Cardiac septum (tissue), 1 donor: ENCODE measurements around the gene SERTAD4. TPM values are rescaled to one million over a fixed set of nuclear protein-coding genes. Genes with fewer than 3 reads are reported as not detected.
"Not testable (repeated sequence)": the region's sequence is repeated elsewhere in the genome, so short reads cannot be mapped to it uniquely, and the experiment has no call there.

Experiments used
- DNase-seq: peaks from one replicate; pipeline ENCODE4 v3.0.0-alpha.2; 2020; ENCODE audit warnings: low spot score
- intact Hi-C: fragments of 100-400 bp; cut with DNase I; formaldehyde crosslinking; loops from one replicate; pipeline ENCODE4 v1.14.0; 2022
- total RNA-seq: library from RNA; stranded (reverse); fragmentation: NEBNext Ultra II Directional; extraction: Animal tissue kit (Norgen Biotek cat#: 25700); gene quantifications from one replicate; pipeline ENCODE4 v1.2.1, GENCODE V29; 2021
- donor health status: DM: no; HTN: no; CAD: no.

The SERTAD4 gene
- total RNA-seq, 1 donor from 2014 or later = 3.7 TPM

GRCh38 chr1:210251680-210252490, 19.3 kb downstream of the SERTAD4 start:
- DNase-seq = no peak
- intact Hi-C loops = no loop called here

- intact Hi-C loops = no loop called here
- DNase-seq = no peak
Observed at GRCh38 chr1:210252621-210253051, 20.0 kb downstream of the SERTAD4 start.

- intact Hi-C loops = no loop called here
- no peak for DNase-seq
Observed at GRCh38 chr1:210254298-210254697, 21.7 kb downstream of the SERTAD4 start.

- intact Hi-C loops = loop anchor here (5.0 kb wide), 1 partner anchor 39 kb away; no protein-coding TSS in a partner anchor
Observed at GRCh38 chr1:210257698-210258529, 25.3 kb downstream of the SERTAD4 start.

GRCh38 chr1:210259561-210259960, 27.0 kb downstream of the SERTAD4 start:
- no peak for DNase-seq
- intact Hi-C loops = loop anchor here (5.0 kb wide), 1 partner anchor 38 kb away; no protein-coding TSS in a partner anchor

More at GRCh38 chr1:210257698-210258529, 25.3 kb downstream of the SERTAD4 start:
- DNase-seq = no peak

- no peak for DNase-seq
- intact Hi-C loops = no loop called here
Observed at GRCh38 chr1:210260096-210260495, 27.5 kb downstream of the SERTAD4 start.

GRCh38 chr1:210262167-210262896, 29.7 kb downstream of the SERTAD4 start:
- intact Hi-C loops = loop anchor here (1.0 to 2.0 kb wide), 2 partner anchors 26 to 49 kb away; no protein-coding TSS in a partner anchor

GRCh38 chr1:210262897-210263272, 30.3 kb downstream of the SERTAD4 start:
- DNase-seq = no peak

More at GRCh38 chr1:210262167-210262896, 29.7 kb downstream of the SERTAD4 start:
- no peak for DNase-seq

GRCh38 chr1:210263963-210264362, 31.4 kb downstream of the SERTAD4 start:
- intact Hi-C loops = loop anchor here (2.0 kb wide), 1 partner anchor 27 kb away; no protein-coding TSS in a partner anchor

More at GRCh38 chr1:210262897-210263272, 30.3 kb downstream of the SERTAD4 start:
- intact Hi-C loops = loop anchor here (1.0 to 2.0 kb wide), 2 partner anchors 26 to 48 kb away; no protein-coding TSS in a partner anchor

GRCh38 chr1:210264496-210265380, 32.1 kb downstream of the SERTAD4 start:
- intact Hi-C loops = no loop called here
- DNase-seq = no peak

More at GRCh38 chr1:210263963-210264362, 31.4 kb downstream of the SERTAD4 start:
- DNase-seq = no peak

- DNase-seq, intact Hi-C loops: not testable (repeated sequence)
Observed at GRCh38 chr1:210265392-210265955, 32.9 kb downstream of the SERTAD4 start.

GRCh38 chr1:210269981-210270380, 37.4 kb downstream of the SERTAD4 start:
- no peak for DNase-seq
- intact Hi-C loops = no loop called here

GRCh38 chr1:210272666-210273065, 40.1 kb downstream of the SERTAD4 start:
- intact Hi-C loops = no loop called here
- no peak for DNase-seq

GRCh38 chr1:210280221-210280620, 47.6 kb downstream of the SERTAD4 start:
- intact Hi-C loops = no loop called here
- DNase-seq = no peak

GRCh38 chr1:210288116-210288515, 55.5 kb downstream of the SERTAD4 start:
- intact Hi-C loops = no loop called here

GRCh38 chr1:210289248-210289647, 56.7 kb downstream of the SERTAD4 start:
- DNase-seq = no peak
- intact Hi-C loops = no loop called here

More at GRCh38 chr1:210288116-210288515, 55.5 kb downstream of the SERTAD4 start:
- DNase-seq = no peak

GRCh38 chr1:210291081-210291764, 58.6 kb downstream of the SERTAD4 start:
- intact Hi-C loops = no loop called here
- DNase-seq = no peak
